GM21360 (cell line): ENCODE measurements around the gene PCSK2.

Experiments
- ATAC-seq: cut with Tn5 transposase; IDR thresholded peaks from one replicate; pipeline ENCODE4 v1.9.1; 2021; ENCODE audit warnings: mild to moderate bottlenecking, moderate library complexity; ENCODE audit not compliant: unreplicated experiment

Gene PCSK2

GRCh38 chr20:17470521-17470920, 243.7 kb downstream of the PCSK2 start:
- no peak for ATAC-seq

DNA sequence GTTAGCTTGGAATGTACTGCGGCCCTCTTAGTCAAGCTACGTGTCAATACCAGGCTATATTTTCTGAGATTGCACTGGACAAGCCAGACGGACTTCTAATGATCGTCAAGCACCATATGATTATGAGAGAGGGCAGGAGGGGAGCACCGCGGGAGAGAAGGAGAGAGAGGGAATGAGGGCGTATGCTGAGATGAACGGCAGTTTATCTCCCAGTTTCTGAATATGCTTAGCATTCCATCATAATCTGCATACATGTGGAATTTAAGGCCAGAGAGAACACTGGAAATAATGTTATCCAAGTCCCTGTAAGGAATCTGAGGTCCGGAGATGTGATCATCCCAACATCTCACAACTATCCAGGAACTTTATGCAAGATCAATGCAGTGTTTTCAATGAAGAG, 244.1 kb downstream of the PCSK2 start:
- no peak for ATAC-seq

- ATAC-seq, result no peak
Observed at GRCh38 chr20:17471606-17472187, 244.9 kb downstream of the PCSK2 start.

DNA sequence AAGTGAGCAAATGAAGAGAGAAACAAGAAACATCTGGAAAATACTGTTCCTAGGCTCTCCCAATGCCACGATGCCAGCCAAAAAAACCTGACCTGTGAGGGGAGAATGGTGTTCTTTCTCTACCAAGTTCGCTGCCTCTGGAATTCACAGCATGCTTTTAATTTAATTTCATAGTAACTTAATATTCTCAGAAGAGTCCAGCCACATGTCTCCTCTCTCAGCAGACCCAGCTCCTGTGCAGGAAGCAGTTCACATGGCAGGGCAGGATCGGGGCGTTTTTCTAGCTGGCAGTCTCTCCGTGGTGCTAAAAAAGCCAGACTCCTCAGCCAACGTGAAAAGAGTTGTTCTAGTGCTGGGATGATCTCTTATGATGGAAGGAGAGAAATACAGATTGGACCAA, 246.8 kb downstream of the PCSK2 start:
- no peak for ATAC-seq

DNA sequence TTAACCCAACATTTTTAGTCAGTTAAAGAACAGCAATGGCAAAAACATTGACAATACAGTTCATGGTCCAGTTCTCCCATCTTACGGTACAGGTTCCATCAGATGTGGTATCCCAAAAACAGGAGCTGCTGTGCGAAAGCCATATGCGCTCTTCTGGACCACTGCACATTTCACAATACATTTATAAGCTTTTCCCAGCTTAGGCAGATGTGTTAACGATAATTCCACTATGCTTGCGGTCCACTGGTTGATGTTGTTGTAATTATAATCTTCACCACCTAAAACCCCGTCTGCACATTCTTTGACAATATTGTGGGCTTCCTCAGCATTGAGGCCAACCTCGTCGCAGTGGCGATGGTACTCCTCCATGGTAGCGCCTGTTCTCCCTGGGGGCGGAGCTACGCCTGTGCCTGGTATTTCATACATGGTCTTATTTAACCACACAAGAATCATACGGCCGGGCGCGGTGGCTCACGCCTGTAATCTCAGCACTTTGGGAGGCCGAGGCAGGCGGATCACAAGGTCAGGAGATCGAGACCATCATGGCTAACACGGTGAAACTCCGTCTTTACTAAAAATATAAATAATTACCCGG, 252.3 kb downstream of the PCSK2 start:
- ATAC-seq, result no peak

GRCh38 chr20:17480696-17481095, 253.9 kb downstream of the PCSK2 start:
- no peak for ATAC-seq

- ATAC-seq, result no peak
Observed at GRCh38 chr20:17481661-17482060, 254.8 kb downstream of the PCSK2 start.

DNA sequence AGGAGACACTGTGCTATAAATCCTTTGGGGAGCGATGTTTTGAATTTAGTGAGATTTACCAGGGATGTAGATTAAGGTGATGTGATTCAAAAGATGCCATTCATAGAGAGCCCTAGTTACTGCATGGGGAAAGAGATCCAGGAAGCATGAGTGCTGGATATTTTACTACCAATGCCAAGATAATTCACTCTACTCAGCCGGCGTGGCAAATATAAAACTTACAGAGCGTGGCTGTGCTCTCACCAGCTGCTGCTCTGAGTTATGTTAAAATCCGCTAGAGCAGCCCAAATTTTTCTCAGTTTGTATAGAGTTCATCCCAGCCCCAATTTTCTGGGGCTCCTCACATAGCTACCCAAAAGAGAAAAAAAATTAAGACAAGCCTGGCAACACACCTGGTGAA, 255.7 kb downstream of the PCSK2 start:
- no peak for ATAC-seq

- ATAC-seq, result no peak
Observed at GRCh38 chr20:17485017-17485416, 258.2 kb downstream of the PCSK2 start.

DNA sequence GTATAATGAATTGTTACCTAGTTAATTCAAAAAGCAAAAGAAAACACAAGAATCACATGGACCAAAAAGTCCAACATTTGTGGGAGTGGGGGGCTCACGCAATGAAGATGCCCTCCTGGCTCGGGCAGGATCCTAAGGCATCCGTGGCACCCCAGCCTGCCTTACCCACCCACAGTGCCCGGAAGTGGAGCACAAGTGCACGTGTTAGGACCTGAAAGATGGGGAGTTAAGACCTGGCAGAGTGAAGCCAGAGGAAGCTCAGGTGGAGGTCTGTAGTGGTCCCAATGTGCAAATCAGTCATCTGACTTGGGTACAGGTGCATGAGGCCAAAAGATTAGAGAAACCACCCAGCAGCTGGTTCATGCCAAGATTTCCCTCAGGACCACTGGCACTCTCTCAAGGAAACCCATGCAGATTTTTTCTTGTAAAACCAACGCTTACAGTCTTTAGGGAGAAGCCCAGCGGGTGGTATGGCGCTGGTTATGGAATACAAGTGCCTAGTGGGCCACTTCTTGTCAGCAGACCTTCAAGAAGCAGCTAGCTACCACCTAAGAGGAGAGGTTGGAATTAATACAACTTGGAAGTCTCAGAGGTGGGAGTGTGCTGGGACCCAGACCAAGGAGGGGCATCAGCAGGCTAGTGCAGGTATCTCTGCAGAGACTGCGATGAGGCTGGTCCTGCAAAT, 262.2 kb downstream of the PCSK2 start:
- no peak for ATAC-seq

DNA sequence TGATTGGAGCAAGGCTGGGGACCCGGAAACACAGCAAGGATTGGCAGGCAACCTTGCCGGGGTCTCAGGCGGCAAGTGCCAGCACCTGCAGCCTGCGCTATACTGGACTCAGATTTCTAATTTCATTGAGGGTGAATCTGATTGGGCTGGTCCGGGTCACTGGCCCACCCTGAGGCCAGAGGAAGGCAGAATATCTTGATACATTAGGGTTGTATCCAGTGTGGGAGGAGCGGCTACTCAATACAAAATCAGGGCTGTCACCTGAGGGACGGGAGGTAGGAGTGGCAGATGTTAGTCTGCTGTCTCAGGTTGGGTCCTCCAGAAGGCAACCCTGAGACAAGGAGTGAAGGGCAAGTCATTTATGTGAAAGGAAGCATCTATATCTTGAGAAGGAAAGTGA, 263.7 kb downstream of the PCSK2 start:
- no peak for ATAC-seq

- no peak for ATAC-seq
Observed at GRCh38 chr20:17491041-17491440, 264.2 kb downstream of the PCSK2 start.

- no peak for ATAC-seq
Observed at GRCh38 chr20:17491488-17491887, 264.6 kb downstream of the PCSK2 start.

- ATAC-seq, result no peak
Observed at GRCh38 chr20:17493173-17493572, 266.3 kb downstream of the PCSK2 start.

GRCh38 chr20:17494201-17494600, 267.4 kb downstream of the PCSK2 start:
- ATAC-seq, result no peak

DNA sequence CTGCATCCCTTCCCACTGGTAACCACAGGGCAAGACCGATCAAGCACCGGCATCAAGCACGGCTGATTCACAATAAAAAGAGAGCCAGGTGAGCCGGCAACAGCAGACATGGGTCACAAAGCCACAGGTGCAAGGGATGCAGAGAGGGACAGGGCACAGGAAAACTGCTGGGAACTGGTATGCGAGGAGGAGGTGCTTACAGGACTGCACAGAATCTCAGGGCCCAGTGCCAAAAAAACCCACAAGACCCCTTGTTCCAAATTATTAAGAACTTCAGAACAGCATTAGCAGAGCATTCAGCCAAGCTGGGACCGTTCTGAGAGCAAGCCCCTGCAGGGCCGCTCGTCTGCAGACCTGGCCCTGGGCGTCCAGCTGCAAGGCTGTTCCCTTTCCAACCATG, 269.0 kb downstream of the PCSK2 start:
- ATAC-seq, result no peak

GRCh38 chr20:17497821-17498580, 271.2 kb downstream of the PCSK2 start:
- no peak for ATAC-seq

- no peak for ATAC-seq
Observed at GRCh38 chr20:17498641-17499040, 271.8 kb downstream of the PCSK2 start.

GRCh38 chr20:17499041-17499440, 272.2 kb downstream of the PCSK2 start:
- no peak for ATAC-seq

- no peak for ATAC-seq
Observed at GRCh38 chr20:17500271-17500670, 273.4 kb downstream of the PCSK2 start.

- ATAC-seq, result no peak
Observed at GRCh38 chr20:17500826-17501225, 274.0 kb downstream of the PCSK2 start.

- ATAC-seq, result no peak
Observed at GRCh38 chr20:17501701-17502100, 274.9 kb downstream of the PCSK2 start.
